Caki2 (cell line): ENCODE results near the gene ASH1L. TPM values are rescaled to one million over a fixed set of nuclear protein-coding genes. Genes with fewer than 3 reads are reported as not detected.
"Not testable (repeated sequence)": the region's sequence is repeated elsewhere in the genome, so short reads cannot be mapped to it uniquely, and the experiment has no call there.

ENCODE experiments used
- DNase-seq: peaks from one replicate; pipeline ENCODE4 v3.0.0-alpha.2; 2015; ENCODE audit warnings: low read depth
- in situ Hi-C: cut with HindIII; loops from 2 replicates; pipeline ENCODE4 v1.10.0; 2016; ENCODE audit warnings: low sequenced_read_pairs, low pct_unique_long_range_greater_than_20kb, mixed read lengths
- total RNA-seq: library from RNA; depleted of rRNA; stranded (reverse); fragments of >200 nt; shearing (Covaris generic); gene quantifications from 2 replicates; pipeline ENCODE4 v1.2.3, GENCODE V29; 2014; ENCODE audit warnings: low replicate concordance

Gene ASH1L
- total RNA-seq, 1 experiment from 2014 or later: 9.7 TPM

DNA sequence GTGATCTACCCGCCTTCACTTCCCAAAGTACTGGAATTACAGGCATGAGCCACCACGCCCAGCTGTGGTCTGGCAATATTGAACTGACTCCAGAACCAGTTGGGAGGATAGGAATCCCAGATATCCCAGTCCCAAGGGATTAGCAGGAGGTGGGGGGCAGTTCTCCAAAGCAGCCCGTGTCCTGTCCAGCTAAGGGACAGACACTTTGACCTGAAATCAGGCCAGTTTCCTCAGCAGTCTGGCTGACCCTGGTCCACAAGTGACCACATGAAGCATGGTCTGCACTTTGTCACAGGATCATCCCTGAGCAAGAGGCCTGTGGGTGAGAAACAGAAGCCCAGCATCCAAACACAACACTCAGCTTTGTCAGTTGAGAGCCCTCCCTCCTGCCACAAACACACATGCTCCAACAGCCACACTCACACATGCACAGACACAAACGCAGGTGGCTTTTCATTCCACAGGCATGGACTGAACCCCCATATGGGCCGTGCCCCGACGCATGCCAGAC lies 256.7 kb downstream of the ASH1L start:
- in situ Hi-C loops: no loop called here
- no peak for DNase-seq

DNA sequence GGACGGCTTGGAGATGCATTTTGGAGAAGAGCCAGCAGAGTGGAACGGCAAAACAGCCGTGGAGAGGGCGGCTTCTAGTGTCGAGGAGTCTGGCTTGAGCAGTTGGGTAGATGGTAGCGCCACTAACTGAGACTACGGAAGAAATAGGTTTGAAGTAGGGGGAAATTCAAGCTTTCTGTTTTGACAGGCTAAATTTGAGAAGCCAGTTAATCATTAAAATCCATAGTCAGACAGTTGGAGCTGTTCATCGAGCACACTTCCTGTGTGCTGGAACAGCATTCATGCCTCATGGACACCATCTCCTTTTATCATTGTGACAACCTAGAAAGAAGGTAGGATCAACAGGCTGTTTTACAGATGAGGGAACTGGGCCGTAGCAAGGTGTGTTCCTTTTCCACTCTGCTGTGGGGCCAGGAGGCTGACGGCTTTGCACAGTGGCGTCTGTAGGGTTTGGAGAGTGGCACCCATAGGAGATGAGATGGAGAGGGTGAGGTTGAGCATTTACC lies 258.0 kb downstream of the ASH1L start:
- DNase-seq: peak; percentile 52
- in situ Hi-C loops: no loop called here

DNA sequence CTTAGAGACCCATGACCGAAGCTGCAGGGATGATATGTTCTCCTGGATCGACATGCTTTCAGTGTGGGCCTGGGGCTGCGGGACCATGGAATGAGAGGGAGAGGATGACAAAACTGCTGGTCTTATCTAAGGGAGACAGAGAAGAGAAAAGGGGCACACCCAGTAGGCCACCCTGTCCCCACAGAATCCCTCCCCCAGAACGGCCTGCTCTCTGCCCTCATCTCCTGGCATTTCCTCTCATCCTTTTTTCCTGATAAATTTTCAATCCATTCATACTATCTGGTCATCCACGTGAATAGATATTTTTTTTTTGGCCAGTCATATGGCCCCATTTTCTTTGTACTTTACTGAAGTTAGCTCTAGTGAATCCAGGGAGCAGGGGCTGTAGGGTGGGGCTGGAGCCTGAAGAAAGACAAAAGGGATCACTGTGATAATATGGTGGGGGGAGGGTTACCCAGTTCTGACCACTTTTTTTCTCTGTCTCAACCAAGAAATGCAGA lies 261.2 kb downstream of the ASH1L start, which contains the start of gene PKLR:
PKLR (minus strand) TSS at position 97 of the 500 bp plus-strand sequence; CDS start at position 54, 43 bp downstream.
- in situ Hi-C loops: no loop called here

DNA sequence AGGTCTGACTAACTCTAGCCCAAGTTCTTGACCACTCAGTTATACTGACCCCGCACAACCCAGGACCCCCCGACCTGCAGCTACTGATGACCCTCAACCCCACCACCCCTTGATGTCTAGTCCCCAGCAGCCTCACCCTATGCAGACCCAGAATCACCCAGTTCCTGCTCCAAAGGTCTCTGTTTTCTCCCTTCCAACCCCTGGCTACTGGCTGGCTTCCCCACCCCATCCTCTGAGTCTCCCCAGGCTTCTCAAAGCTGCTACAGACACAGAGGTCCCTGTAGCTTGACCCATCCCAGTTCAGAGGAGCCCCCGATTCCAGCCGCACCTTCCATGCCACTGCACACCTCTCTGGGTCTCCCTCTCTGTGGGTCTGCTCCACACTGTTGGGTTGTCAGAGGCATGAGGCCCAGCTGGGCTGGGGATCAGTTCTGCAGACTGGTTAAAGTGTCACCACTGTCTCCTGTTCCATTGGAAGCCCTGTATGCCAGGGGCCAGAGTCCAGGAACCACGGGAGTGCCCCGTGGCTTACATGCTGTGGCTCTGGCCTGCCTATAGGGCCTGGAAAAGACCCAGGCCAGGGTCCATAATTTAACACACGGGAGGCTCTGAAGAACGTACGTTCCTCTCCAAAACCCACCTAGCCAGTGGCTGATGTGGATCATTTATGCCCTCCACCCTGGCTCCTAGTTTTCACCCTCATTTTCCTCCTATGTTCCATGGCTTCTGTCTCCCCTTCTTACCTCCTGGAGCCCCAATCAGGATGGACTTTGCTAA lies 261.9 kb downstream of the ASH1L start:
- in situ Hi-C loops: no loop called here
- no peak for DNase-seq

More for the DNA sequence above, 261.2 kb downstream of the ASH1L start, which contains the start of gene PKLR:
- no peak for DNase-seq

DNA sequence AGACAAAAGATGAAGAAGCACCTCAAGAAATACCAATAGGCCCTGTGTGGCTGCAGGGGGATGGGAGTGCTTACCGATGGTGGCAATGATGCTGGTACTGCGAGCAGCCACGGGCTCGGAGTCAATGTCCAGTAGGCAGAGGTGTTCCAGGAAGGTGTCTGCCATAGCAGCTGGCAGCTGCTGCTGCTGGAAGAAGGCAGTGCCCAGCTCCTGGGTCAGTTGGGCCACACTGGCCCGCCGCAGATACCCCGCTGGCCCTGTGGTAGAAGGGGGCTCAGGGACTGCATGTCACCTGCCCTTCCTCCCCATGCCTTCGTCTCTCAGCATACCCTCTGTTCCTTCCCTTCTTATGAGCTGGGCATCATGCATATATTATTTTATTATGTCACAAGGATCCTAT lies 262.6 kb downstream of the ASH1L start:
- no peak for DNase-seq
- in situ Hi-C loops: no loop called here

DNA sequence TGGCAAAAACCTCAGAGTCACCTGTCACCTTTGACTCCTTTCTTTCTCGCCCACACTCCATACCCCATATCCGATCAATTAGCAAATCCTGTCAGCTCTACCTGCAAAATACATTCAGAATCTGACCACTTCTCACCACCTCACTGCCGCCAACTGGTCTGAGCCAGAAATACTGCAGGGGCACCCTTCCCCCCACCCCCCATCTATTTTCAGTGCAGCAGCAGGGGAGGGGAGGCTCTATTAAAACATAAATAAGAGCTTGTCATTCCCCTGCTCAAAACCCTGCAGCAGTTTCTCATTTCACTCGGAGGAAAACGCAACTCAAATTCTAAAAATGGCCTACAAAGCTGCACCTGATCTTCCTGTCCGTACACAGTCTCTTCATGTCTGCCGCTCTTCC lies 265.2 kb downstream of the ASH1L start:
- no peak for DNase-seq
- in situ Hi-C loops: no loop called here

DNA sequence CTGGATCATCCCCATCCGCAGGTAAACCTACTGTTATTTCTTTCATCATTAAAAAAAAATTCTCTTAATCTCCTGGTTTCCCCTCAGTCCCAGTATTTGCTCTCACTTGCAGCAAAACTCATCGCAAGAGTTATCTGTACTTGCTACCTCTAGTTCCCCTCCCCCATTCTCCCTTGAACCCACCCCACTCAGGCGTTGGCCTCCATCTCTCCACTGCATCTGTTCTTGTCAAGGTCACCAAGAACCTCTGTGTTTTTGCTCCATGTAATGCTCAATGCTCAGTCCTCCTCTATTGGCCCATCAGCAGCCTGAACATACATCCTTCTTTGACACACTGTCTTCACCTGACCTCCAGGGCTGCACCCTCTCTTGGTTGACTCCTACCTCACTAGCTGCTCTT lies 265.9 kb downstream of the ASH1L start:
- in situ Hi-C loops: no loop called here
- DNase-seq: no peak

DNA sequence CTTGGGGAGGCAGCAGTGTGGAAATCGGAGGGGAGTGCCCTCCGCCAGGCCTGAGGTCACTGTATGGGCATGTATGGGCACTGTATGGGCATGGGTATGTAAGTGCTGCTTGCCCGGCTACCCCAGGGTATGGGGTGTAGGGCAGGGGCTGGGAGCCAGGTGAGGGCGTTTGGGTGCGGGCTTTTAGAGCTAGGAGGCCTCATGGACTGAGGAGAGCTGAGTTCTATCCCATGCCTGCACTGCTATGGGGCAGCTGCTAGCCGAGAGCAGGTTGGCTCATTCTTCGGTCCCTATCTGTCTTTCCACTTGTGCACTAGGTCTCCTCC lies 266.7 kb downstream of the ASH1L start:
- in situ Hi-C loops: no loop called here
- no peak for DNase-seq

DNA sequence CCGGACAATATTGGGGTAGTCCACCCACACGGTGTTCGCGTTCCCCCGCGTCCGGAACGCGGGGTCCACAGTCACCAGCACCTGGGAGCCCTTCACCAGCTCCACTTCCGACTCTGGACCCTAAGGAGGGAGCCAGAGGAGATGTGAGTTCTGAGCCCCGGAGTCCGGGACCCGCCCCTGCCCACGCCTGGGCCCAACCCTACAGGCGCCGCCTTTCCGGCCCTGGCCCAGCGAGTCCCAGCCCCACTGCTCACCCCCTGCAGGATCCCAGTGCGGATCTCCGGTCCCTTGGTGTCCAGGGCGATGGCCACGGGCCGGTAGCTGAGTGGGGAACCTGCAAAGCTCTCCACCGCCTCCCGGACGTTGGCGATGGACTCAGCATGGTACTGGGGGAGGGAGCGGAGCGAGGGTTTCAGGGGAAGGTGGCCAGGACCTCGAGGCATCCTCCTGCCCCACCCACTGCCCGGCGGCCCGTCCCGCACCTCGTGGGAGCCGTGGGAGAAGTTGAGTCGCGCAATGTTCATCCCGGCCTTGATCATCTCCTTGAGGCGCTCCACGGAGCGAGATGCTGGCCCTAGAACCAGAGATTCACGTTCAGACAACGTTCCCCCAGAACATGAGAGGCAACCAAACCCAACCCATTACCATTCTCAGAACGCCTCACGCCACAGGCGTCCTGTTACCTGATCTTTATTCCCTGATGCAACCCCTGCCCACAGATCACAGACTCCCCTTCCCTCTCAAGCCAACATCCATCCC lies 267.2 kb downstream of the ASH1L start:
- DNase-seq: no peak
- in situ Hi-C loops: no loop called here

DNA sequence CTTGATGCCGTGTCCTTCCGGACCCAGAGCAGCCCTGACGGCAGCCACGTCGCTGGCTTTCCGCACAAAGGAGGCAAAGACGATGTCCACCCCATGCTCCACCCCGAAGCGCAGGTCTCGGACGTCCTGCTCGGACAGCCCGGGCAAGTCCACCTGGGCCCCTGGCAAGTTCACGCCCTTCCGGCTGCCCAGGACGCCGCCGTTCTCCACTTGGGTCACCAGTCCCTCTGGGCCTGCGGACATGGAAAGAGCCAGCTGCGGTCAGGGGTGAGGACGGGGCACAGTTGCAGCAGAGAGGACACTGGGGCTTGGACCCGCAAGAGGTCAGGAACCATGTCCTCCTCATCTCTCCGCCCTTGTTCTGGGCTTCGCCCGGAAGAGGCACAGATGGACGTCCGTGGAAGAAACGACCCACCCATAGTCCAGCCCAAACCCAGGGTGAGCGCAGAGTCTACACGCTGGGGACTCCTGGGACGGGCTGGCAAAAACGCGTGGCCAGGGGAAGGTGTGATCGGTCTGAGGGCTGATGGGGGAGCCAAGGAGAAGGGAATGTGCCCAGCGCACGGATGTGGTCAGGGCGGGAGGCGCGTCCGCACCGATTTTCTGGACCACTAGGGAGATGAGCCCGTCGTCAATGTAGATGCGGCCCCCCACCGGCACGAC lies 268.0 kb downstream of the ASH1L start:
- in situ Hi-C loops: no loop called here
- DNase-seq: no peak

DNA sequence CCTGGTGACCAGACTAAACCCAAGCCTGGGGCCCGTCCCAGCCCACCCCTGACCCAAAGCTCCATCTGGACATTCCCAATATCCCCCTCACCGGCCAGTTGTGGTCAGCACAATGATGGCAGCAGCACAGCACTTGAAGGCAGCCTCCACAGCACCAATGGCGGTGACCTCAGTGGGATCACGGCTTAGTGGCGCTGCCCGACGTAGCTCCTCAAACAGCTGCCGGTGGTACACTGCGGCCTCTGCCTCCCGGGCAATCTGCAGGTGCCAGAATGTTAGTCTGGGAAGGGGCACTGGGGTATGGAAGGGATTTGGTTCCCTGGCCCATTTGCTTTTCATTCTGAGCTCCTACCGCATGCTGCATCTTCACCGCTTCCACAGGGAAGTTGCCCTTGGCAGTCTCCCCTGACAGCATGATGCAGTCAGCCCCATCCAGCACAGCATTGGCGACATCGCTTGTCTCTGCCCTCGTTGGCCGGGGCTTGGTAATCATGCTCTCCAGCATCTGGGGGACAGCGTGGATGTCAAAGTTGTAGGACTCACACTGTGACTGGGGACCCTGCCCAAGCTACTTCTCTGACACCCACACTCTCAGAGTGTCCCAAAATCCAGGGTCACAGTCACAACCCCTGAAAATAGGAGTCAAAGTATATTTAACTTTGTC lies 269.4 kb downstream of the ASH1L start:
- DNase-seq: no peak
- in situ Hi-C loops: no loop called here

DNA sequence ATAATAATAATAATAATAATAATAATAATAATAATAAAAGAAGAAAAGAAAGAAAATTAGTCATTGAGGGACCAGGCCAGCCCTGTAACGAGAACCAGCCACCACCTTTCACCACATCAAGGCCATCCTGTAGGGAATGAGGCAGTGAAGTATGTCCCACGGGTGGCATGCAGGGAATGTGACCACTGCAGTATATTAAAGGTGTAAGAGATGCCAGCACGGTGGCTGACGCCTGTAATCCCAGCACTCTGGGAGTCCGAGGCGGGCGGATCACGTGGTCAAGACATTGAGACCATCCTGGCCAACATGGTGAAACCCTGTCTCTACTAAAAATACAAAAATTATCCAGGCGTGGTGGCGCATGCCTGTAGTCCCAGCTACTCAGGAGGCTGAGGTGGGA lies 271.6 kb downstream of the ASH1L start:
- DNase-seq, in situ Hi-C loops: not testable (repeated sequence)

DNA sequence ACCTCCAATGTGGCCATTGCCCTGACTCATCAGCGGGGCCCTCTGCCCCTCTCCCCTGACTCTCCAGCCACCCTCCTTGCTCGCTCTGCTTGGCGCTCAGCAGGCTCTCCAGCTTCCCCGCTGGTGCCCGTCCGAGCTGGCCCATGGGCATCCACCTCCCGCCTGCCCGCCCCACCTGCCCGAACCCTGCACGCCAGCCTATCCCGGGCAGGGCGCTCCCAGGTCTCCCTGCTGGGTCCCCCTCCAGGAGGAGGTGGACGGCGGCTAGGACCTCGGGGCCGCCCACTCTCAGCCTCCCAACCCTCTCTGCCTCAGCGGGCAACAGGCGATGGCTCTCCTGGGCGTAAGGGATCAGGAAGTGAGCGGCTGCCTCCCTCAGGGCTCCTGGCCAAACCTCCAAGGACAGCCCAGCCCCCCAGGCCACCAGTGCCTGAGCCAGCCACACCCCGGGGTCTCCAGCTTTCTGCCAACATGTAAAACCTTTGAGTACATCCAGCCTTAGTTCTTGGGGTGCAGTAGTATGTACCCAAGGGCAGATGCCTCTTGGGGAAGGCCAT lies 274.5 kb downstream of the ASH1L start:
- no peak for DNase-seq
- in situ Hi-C loops: no loop called here

DNA sequence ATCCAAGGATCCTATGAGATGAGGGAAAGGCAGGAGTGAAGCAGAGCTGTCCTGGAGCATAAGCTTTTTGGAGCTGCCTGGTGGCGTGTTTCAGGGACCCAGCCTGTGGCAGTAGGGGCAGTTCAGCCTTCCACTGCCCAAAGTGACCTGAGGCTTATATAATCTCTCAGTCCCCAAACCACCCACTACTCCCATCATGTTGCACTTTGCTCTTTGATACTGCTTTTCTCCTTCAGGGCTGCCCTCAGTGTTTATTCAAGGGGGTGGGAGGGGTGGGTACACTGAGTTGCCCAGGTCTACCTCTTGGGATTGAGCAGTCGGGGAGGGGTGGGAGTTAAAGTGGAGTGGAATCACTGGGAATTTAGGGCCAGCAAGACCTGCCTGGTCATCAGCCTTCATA lies 276.1 kb downstream of the ASH1L start:
- no peak for DNase-seq
- in situ Hi-C loops: no loop called here

DNA sequence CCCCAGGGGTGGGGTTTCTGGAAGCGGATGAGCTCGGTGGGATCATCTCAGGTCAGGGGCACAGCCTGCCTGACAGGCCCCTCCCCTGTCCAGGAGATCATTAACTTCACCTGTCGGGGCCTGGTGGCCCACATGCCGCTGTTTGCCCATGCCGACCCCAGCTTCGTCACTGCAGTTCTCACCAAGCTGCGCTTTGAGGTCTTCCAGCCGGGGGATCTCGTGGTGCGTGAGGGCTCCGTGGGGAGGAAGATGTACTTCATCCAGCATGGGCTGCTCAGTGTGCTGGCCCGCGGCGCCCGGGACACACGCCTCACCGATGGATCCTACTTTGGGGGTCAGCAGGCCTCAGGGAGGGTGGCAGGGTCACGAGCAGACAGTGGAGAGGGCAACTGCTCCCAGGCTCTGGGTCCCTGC lies 277.0 kb downstream of the ASH1L start:
- DNase-seq: no peak
- in situ Hi-C loops: no loop called here
